Uterus (tissue), 4 donors: ENCODE measurements around the gene FLNA. TPM values are rescaled to one million over a fixed set of nuclear protein-coding genes. Genes with fewer than 3 reads are reported as not detected.

Experiments used
- DNase-seq, 2 donors: peaks; one replicate each; pipeline ENCODE4 v3.0.0-alpha.2; 2019 to 2020
- H3K27ac ChIP-seq, 2 donors: fragments of 200-600 bp; sonication (generic); 1 replicate in 1 of 2; 2 replicates in 1 of 2; pipeline ENCODE4 v1.5.1; 2016 to 2018
- H3K27me3 ChIP-seq, 2 donors: fragments of 200-600 bp; sonication (generic); one replicate each; pipeline ENCODE4 v1.5.1; 2018 to 2019; ENCODE audit warnings: control low read depth in 1 of 2
- H3K36me3 ChIP-seq, 2 donors: fragments of 200-600 bp; sonication (generic); one replicate each; pipeline ENCODE4 v1.5.1; 2019; ENCODE audit warnings: control low read depth in 1 of 2
- H3K4me1 ChIP-seq, 2 donors: fragments of 200-600 bp; sonication (generic); one replicate each; pipeline ENCODE4 v1.5.1; 2018 to 2019; ENCODE audit warnings: control low read depth in 1 of 2
- H3K4me3 ChIP-seq, 2 donors: fragments of 200-600 bp; sonication (generic); 1 replicate in 1 of 2; 2 replicates in 1 of 2; pipeline ENCODE4 v1.5.1; 2018 to 2019; ENCODE audit warnings: mild to moderate bottlenecking in 1 of 2
- H3K9me3 ChIP-seq, 2 donors: fragments of 200-600 bp; sonication (generic); one replicate each; pipeline ENCODE4 v1.5.1; 2019; ENCODE audit warnings: control low read depth in 1 of 2
- CTCF ChIP-seq, 4 experiments: fragments of 200-600 bp in 2 of 4; fragments of 450-650 bp in 2 of 4; sonication (generic) in 2 of 4; IDR thresholded peaks; one replicate each; pipeline ENCODE4 v1.5.1; 2016 to 2019; ENCODE audit warnings: antibody characterized with exemption in 4 of 4, mild to moderate bottlenecking in 2 of 4, moderate library complexity in 1 of 4
- POLR2A ChIP-seq, 2 donors: fragments of 450-650 bp; IDR thresholded peaks; one replicate each; pipeline ENCODE4 v1.6.1; 2016; ENCODE audit warnings: antibody characterized with exemption in 2 of 2, mild to moderate bottlenecking in 1 of 2, moderate library complexity in 1 of 2
- intact Hi-C: fragments of 100-400 bp; cut with DNase I; formaldehyde crosslinking; loops from one replicate; pipeline ENCODE4 v1.15.1; 2023; ENCODE audit warnings: low total_unique reads
- total RNA-seq, 4 donors: library from RNA; depleted of rRNA in 3 of 4; stranded (reverse); fragments of >200 nt in 3 of 4; gene quantifications; one replicate each; pipeline versions ENCODE4 v1.1.0 to v1.2.4, GENCODE V29; 2014 to 2023
- donor health status: DM: yes; HTN: yes; CAD: no.

FLNA gene
- total RNA-seq, 4 donors from 2014 or later, result 1,067 to 4,271 (median 2,911) TPM

GRCh38 chrX:154370300-154371016 is 4.0 kb downstream of the FLNA start:
- TF ChIP-seq CTCF (IDR thresholded peaks at IDR 0.05) (no peak), POLR2A (IDR thresholded peaks at IDR 0.05) (no peak)

GRCh38 chrX:154369449-154370299 is 4.8 kb downstream of the FLNA start:
- intact Hi-C loops, result no loop called here
- Histone ChIP-seq H3K4me1 (peaks cover 0 to 12% of the 10 kb centered on the region in 2 donors), H3K27me3 (no peaks in the 10 kb centered on the region), H3K36me3 (no peaks in the 10 kb centered on the region), H3K27ac (peak overlapping the region; percentile 95 to 98), H3K4me3 (peak overlapping the region; percentile 56 to 64), H3K9me3 (no peaks in the 10 kb centered on the region)
- peak; percentile 86 to 91 for DNase-seq
- TF ChIP-seq CTCF (IDR thresholded peaks at IDR 0.05) (no peak), POLR2A (IDR thresholded peaks at IDR 0.05) (peak; percentile 51 to 58)

More at GRCh38 chrX:154370300-154371016, 4.0 kb downstream of the FLNA start:
- Histone ChIP-seq H3K36me3 (no peaks in the 10 kb centered on the region), H3K4me3 (peak overlapping the region; percentile 56 to 64), H3K27me3 (no peaks in the 10 kb centered on the region), H3K9me3 (no peaks in the 10 kb centered on the region), H3K4me1 (peaks cover 0 to 12% of the 10 kb centered on the region in 2 donors), H3K27ac (peak overlapping the region; percentile 95 to 98)
- intact Hi-C loops, result no loop called here
- DNase-seq, result peak in 1 of 2 donors; percentile 48

GRCh38 chrX:154368630-154369448 is 5.6 kb downstream of the FLNA start:
- peaks cover 0 to 12% of the 10 kb centered on the region in 2 donors for H3K4me1 ChIP-seq
- intact Hi-C loops, result no loop called here

More at GRCh38 chrX:154368630-154369448, 5.6 kb downstream of the FLNA start:
- TF ChIP-seq CTCF (IDR thresholded peaks at IDR 0.05), result peak in 1 of 4 experiments; percentile 6
- TF ChIP-seq POLR2A (IDR thresholded peaks at IDR 0.05), result peak in 1 of 2 donors; percentile 38
- Histone ChIP-seq H3K27me3 (no peaks in the 10 kb centered on the region), H3K27ac (peak overlapping the region; percentile 95 to 98), H3K36me3 (no peaks in the 10 kb centered on the region), H3K4me3 (peak overlapping the region; percentile 56 to 64), H3K9me3 (no peaks in the 10 kb centered on the region)
- peak; percentile 84 to 91 for DNase-seq
